Left lobe of liver (tissue), 2 donors: ENCODE measurements around the gene RASA3. TPM values are rescaled to one million over a fixed set of nuclear protein-coding genes. Genes with fewer than 3 reads are reported as not detected.

ENCODE experiments used
- ATAC-seq: fragments of 200-7000 bp; cut with Tn5 transposase; one replicate; pipeline ENCODE4 v1.9.1; 2020; ENCODE audit warnings: mild to moderate bottlenecking, moderate library complexity
- DNase-seq: peaks from one replicate; pipeline ENCODE4 v3.0.0-alpha.2; 2020; ENCODE audit warnings: low spot score
- total RNA-seq: library from RNA; stranded (reverse); gene quantifications from one replicate; pipeline ENCODE4 v1.2.1, GENCODE V29; 2021
- donor health status: DM: no; HTN: no; CAD: no; lungs with moderate emphysema.
- donor health status: DM: no; HTN: yes; CAD: no.

RASA3 gene
- total RNA-seq, 1 donor from 2014 or later, result 4.5 TPM

- ATAC-seq (no peak), DNase-seq (no peak)
These were observed 90.9 kb downstream of the RASA3 start for GRCh38 chr13:114041493-114041892.

- no peak for DNase-seq
- no peak for ATAC-seq
These were observed 92.8 kb downstream of the RASA3 start for GRCh38 chr13:114039471-114040141.

GRCh38 chr13:114038900-114039299, 93.5 kb downstream of the RASA3 start:
- no peak for ATAC-seq
- no peak for DNase-seq

- ATAC-seq (no peak), DNase-seq (no peak)
These were observed 94.2 kb downstream of the RASA3 start for GRCh38 chr13:114038211-114038613.

- DNase-seq (no peak), ATAC-seq (no peak)
These were observed 94.7 kb downstream of the RASA3 start for GRCh38 chr13:114037674-114038073.

GRCh38 chr13:114035583-114036531, 96.6 kb downstream of the RASA3 start:
- peak; percentile 48 for ATAC-seq

GRCh38 chr13:114035186-114035582, 97.2 kb downstream of the RASA3 start:
- no peak for ATAC-seq
- no peak for DNase-seq

More at GRCh38 chr13:114035583-114036531, 96.6 kb downstream of the RASA3 start:
- DNase-seq, result no peak

GRCh38 chr13:114034481-114034891, 97.9 kb downstream of the RASA3 start:
- ATAC-seq, result no peak
- DNase-seq, result no peak

- DNase-seq (no peak), ATAC-seq (no peak)
These were observed 98.7 kb downstream of the RASA3 start for GRCh38 chr13:114033541-114034315.

GRCh38 chr13:114032126-114032799, 100.2 kb downstream of the RASA3 start:
- DNase-seq (no peak), ATAC-seq (no peak)

GRCh38 chr13:114031631-114032030, 100.8 kb downstream of the RASA3 start:
- DNase-seq (no peak), ATAC-seq (no peak)

GRCh38 chr13:114030666-114031610, 101.5 kb downstream of the RASA3 start:
- ATAC-seq, result no peak
- DNase-seq, result no peak

- DNase-seq (no peak), ATAC-seq (peak; percentile 48)
These were observed 102.4 kb downstream of the RASA3 start for GRCh38 chr13:114029866-114030625.

GRCh38 chr13:114027826-114028225, 104.6 kb downstream of the RASA3 start:
- ATAC-seq, result no peak
- no peak for DNase-seq

- no peak for DNase-seq
These were observed 105.2 kb downstream of the RASA3 start for GRCh38 chr13:114027046-114027715.

GRCh38 chr13:114026481-114026880, 105.9 kb downstream of the RASA3 start:
- DNase-seq (no peak), ATAC-seq (no peak)

More at GRCh38 chr13:114027046-114027715, 105.2 kb downstream of the RASA3 start:
- peak; percentile 13 for ATAC-seq

GRCh38 chr13:114025714-114026431, 106.5 kb downstream of the RASA3 start:
- DNase-seq (no peak), ATAC-seq (peak; percentile 39)

- ATAC-seq (no peak), DNase-seq (no peak)
These were observed 107.1 kb downstream of the RASA3 start for GRCh38 chr13:114025405-114025713.
